HepG2 (cell line): Measurements from ENCODE around the gene PRIMPOL.

Experiments used
- CTCF ChIP-seq: sonication (generic); formaldehyde crosslinking; IDR thresholded peaks from 2 replicates; pipeline ENCODE4 v1.5.0; 2020; ENCODE audit warnings: mild to moderate bottlenecking, missing genetic modification reagents, moderate library complexity
- EZH2 ChIP-seq: conservative IDR thresholded peaks from 2 replicates; pipeline ENCODE4 v1.6.1; 2012; ENCODE audit warnings: mild to moderate bottlenecking, low read depth, low read length, moderate library complexity
- GLMP ChIP-seq: sonication (generic); formaldehyde crosslinking; IDR thresholded peaks from 2 replicates; pipeline ENCODE4 v1.9.0; 2021; ENCODE audit warnings: missing genetic modification reagents, mild to moderate bottlenecking, borderline replicate concordance
- ZNF589 ChIP-seq: sonication (generic); formaldehyde crosslinking; conservative IDR thresholded peaks from 2 replicates; pipeline ENCODE4 v1.8.0; 2022; ENCODE audit warnings: mild to moderate bottlenecking, moderate library complexity, missing genetic modification reagents
- ZNF703 ChIP-seq: sonication (generic); formaldehyde crosslinking; IDR thresholded peaks from 2 replicates; pipeline ENCODE4 v1.5.1; 2020; ENCODE audit warnings: missing genetic modification reagents, mild to moderate bottlenecking, moderate library complexity, borderline replicate concordance
- ZNF839 ChIP-seq: sonication (generic); formaldehyde crosslinking; IDR thresholded peaks from 2 replicates; pipeline ENCODE4 v1.4.0; 2020; ENCODE audit warnings: missing genetic modification reagents, mild to moderate bottlenecking, borderline replicate concordance

- TF ChIP-seq GLMP (CRISPR knock-in tag) (no peak), EZH2 (no peak), ZNF839 (CRISPR knock-in tag) (no peak), ZNF589 (CRISPR knock-in tag) (no peak), CTCF (CRISPR knock-in tag) (no peak), ZNF703 (CRISPR knock-in tag) (no peak)
These were observed 37.5 kb upstream of the PRIMPOL start for GRCh38 chr4:184612074-184612473.
